NCI-H2107 (cell line): ENCODE measurements around the gene ERBIN.
A peak's percentile ranks its signal among the peaks of the same experiment; 100 is the strongest.
"Not testable (repeated sequence)": the region's sequence is repeated elsewhere in the genome, so short reads cannot be mapped to it uniquely, and the experiment has no call there.

ENCODE experiments used
- DNase-seq: peaks from one replicate; lab custom pipeline; 2025; lab: John Stamatoyannopoulos, UW

ERBIN gene

DNA sequence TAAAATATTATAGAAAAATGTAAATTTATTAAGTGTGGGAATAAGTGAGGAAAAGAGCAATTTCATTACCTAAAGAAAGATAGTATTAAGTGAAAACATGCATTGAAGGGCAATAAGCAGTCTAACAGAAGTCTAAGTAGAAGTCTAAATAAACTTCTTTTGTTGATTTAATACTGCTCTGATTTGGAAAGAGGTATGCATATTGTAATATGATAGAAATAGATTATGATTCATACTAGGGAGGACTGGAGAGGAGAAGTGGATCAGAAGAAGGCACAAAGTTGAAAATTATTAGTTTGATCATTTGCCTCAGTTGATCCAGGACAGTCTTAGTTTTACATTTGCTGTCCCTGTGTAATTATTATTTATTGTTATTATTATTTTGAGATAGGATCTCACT, 6.6 kb upstream of the ERBIN start:
- DNase-seq: no peak

DNA sequence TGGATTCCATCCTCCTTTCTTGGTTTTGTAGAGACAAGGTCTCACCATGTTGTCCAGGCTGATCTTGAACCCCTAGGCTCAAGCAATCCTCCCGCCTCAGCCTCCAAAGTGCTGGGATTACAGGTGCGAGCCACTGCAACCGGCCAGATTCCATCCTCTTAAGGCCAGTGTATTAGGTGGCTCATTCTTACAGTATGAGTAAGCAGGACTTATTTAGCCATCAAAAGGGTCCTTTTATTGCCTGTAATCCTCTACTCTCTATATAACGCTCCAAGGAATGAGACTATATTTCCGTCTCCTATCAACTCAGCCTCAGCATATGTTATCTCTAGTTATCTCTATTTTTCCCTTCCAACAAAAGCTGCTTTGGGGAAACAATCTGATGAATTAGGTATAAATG, 3.0 kb upstream of the ERBIN start:
- no peak for DNase-seq

DNA sequence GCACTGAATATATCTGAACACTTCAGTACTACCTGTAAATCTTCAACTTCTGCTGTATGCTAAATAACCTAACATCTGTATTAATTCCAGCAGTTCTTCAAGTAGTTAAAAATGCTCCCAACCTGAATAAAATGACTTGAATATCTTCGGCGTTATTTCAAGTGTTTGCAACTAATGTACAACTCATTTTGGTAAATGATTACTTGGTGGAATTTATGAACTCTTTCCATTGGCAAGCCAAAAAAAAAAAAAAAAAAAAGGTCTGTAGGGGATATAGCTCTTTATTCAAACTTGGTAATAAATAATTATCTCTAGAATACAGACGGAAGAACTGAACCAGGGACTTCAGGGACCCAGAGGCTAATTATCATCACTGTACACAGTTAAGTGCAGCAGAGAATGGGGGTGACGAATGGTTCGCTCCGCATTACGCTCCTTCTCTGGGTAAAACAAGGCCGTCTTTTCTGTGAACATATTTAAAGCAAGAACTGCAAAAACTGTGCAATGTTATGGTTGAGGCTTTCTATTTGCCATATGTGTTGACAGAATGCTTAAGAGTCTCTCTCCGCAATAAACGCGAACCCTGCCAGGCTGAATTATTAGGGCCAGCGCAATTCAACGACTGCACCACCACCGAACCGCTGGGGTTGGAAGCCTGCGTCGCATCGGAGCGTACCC, 1.9 kb upstream of the ERBIN start:
- peak; percentile 47 for DNase-seq

DNA sequence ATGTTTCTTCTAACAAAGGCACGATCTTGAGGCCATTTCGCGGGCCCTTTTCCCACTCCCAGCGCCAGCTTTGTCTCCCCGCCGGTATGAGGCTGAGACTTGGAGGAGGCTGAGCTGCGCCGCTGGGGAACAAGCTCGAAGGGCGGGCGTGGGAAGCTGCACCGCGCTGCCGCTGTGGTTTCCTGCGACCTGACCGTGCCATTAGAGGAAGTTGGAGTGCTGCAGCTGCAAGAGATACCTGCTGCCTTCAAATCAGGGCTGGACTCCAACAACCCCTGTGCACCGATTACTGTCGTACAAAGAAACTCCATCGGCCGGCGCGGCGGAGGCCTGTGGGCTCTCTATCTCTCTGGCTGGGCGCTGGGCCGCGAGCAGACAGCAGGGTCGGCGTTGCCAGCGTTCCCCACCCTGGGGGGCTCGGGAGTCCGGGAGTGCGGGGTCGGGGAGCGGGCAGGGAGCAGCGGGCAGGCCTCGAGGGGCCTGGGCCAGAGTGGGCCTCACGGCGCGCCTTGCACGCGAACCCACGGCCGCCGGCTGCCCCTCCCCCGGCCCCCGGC, 1.3 kb upstream of the ERBIN start:
- DNase-seq: peak; percentile 47

DNA sequence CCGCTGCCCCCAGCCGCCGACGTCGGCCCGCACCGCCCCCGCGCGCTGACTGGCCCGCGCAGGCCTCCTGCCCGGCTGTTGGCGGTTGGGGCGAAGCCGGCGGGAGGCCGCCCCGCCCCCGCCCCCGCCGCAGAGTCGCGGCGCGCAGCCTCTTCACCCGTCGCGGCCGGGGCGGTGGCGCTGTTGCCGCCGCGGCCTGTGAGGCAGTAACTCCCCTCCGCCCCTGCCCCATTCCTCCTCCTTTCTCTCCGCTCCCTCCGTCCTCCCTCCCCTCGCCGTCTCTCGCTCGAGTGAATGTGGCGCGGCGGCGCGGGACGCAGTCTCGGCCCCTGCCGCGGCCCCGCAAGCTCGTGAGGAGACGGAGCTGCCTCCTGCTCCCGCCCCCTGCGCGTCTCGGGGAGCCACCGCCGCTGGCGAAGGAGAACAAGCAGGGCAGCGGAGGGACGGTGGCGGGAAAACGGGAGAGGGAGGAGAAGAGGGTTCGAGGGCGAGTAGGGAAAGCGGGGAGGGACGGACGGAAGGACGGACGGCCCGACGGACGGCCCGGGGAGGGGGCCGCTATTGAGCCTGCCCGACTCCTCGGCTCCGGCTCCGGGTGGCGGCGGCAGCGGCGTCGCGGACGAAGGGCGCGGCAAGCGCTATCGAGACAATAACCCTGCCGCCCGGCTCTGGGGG, 637 bp upstream of the ERBIN start:
- peak; percentile 44 for DNase-seq

DNA sequence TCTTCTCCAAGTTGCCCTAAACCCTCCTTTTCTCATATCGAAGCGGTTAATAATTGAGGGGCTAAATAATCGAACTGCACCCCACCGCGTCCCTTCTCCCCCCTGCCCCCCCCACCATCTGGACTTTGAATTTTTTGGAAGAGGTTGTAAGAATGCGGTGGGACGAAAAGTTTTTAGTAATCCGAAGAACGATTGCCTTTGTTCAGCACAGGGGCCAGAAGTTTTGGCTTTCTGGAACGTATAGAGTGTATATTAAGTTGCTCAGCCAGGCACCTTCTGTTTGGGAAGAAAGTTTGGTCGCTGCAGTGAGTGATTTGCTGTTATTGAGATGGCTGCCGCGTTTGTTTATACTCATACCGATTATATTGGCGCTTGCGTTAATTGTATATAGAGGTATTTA, 518 bp downstream of the ERBIN start:
- no peak for DNase-seq

DNA sequence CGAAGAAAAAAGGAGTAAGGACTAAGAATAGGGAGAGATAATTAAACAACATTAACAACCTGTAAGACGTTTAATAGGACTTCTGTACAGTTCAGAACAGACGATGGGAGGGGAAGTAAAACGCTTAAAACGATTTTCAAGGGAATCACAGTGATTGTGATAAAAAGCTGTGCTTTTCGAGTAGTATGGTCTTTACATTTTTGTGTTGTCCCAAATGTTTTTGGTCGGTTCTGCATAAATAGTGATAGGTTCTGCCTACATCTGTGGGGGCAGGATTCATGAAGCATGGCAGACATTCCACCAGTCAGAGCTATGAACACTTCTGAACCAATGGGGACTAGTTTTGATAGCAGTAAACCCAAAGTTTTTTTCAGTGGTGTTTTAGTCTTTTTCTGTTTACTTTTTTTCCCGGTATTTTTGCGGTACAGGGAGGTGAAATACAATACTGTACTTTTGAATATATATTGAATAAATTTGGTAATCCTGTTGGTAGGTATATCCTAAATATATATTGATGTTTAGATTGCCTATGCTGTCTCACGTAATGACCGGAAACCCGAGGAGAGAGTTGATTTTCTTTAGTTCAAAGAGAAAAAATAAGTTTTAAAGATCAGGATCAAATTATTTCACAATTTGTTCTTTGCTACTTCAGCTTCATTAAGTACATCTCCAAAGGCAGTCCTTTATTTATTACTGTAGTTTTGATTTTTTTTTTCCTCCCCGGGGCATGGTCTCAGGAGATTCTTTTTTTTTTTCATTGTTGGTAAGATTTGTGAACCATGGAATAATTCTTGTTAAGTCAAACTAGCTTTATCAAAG, 1.3 kb downstream of the ERBIN start:
- DNase-seq: no peak

DNA sequence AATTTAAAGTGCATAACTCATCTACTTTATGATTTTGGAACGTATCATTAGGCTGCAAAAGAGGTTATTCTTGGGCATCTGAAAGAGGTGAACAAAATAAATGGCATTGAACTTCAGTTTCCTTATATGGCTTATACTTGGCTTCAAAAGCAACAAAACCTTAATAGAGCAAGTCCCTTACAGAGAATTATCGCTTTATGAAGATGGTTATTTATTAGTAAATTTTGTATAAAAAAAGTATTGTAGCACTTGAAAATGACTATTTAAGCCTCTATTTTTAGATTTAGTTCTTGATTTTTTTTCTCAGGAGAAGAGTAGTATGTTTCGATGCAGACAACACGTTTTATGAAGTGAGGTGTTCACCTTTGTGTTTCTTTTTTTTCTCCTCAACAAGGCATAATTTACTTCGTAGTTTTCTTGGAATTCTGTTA, 2.0 kb downstream of the ERBIN start:
- DNase-seq: no peak

DNA sequence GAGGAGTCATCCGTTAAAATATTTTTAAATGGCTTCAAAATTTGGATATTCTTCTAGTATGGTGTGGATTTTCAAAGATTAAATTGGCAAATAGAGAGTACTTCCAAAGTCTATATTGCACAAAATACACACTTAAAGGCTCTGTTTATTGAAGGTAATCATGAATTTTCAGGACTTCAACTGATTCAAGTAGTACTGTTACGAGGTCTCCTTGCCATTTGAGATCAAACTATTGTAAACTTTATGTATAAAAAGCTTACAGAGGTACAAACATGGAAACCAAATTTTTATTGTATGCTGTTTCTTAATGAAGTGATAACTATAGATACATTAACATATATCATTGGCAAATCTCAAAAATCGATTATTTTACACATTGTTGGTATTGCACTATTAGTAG, 2.5 kb downstream of the ERBIN start:
- no peak for DNase-seq

DNA sequence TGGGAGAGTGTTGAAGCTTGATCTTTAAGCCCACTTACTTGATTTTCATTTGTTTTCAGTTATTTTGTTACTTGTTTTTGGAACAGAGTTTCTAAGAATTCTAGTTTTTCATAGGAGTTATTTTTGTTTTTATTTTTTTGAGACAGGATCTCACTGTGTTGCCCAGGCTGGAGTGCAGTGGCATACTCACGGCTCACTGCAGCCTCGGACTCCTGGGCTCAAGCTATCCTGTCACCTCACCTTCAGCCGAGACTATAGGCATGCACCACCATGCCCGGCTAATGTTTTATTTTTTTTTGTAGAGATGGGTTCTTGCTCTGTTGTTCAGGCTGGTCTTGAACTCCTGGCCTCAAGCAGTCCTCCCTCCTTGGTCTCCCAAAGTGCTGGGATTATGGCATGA, 6.3 kb downstream of the ERBIN start:
- DNase-seq: no peak

DNA sequence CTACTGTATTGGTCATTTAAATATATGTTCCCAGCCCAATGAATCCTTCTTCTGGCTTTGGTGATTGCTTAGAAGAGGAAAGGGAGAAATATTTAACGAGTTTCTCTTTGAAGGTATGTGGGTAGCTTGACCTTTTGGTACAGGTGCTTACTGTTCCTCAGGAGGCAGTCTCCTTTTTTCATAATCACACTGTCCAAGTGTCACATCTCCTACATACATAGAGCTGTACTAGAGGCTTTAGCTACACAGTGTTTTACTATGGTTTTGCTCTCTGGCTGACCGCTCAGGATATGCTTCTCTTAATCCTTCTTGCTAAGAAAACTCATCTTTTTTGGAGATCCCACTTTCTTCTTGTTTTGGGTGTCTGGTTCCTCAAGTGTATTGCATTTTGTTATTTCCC, 6.9 kb downstream of the ERBIN start:
- DNase-seq: no peak

DNA sequence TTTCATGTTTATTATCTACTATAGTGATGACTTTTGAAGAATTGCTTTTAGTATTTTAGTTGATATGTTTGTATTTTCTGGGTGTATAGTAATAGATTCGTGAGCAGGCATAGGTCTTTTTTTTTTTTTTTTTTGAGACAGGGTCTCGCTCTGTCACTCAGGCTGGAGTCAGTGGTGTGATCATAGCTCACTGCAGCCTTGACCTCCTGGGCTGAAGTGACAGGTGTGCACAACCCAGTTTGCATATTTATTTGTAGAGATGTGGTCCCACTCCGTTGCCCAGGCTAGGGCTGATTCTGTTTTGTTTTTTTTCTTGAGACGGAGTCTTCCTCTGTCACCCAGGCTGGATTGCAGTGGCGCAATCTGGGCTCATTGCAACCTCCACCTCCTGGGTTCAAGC, 11.9 kb downstream of the ERBIN start:
- DNase-seq: no peak

DNA sequence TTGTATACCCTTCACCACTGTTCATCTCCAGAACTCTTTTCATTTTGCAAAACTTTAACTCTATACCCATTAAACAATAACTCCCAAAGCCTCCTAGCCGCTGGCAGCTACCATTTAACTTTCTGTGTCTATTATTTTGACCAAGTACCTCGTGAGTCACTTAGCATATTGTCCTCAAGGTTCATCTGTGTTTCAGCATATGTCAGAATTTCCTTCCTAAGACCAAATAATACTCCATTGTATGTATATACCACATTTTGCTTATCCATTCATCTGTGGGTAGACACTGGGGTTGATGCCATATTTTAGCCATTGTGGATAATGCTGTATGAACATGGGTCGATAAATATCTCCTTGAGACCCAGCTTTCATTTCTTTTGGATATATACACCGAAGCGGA, 17.4 kb downstream of the ERBIN start:
- no peak for DNase-seq

DNA sequence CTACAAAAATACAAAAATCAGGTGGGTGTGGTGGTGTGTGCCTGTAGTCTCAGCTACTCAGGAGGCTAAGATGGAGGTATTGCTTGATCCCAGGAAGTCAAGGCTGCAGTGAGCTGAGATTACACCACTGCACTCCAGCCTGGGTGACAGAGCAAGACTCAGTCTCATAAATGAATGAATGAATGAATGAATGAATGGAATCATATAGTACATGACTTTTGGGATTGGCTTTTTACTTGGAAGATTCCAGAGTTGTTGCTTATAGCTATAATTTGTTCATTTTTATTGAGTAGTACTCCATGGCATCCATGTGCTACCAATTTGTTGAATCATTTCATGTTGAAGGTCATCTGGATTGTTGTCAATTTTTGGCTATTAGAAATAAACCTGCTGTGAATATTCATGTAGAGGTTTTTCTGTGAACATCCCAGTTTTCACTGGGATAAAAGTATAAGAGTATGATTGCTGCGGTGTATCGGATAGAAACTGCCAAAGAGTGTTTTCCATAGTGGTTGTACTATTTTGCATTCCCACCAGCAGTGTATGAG, 19.9 kb downstream of the ERBIN start:
- DNase-seq: no peak

DNA sequence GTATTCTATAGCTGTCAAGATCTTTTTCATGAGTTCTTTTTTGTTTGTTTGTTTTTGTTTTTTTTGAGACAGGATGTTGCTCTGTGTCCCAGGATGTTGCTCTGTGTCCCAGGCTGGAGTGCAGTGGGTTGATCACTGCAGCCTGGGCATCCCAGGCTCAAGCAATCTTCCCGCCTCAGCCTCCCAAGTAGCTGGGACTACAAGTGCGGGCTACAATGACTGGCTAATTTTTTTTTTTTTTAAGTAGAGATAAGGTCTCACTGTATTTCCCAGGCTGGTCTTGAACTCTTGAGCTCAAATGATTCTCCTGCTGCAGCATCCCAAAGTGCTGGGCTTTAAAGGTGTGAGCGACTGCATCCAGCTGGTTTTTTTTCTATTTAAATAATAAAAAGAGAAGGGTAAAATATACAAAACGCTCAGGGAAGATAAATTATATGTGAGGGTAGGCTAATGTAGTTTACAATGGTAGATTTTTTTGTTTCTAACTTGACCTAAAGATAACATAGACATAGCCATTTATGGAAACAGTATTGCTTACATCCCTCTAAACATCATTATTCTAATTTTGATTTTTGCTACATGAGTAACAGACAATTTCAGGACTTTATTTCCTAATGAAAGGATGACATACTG, 21.9 kb downstream of the ERBIN start:
- DNase-seq: no peak

DNA sequence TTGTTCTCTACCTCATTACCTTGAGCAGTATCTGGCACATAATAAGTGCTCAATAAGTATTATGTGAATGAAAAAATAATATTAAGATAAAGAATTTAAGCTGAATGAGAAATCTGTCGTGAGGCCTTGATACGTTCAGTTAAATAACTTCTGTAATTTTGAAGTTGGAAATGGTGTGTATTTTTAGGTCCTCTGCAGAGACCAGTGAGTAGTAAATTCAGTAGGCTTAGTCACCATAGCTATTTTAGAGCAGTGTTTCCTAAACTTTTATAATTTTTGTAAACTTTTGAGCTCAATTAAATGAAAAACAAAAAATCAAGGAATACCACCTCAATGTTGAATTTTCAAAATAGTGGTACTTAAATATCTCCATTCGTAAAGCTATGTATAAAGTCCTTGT, 25.0 kb downstream of the ERBIN start:
- DNase-seq: no peak

DNA sequence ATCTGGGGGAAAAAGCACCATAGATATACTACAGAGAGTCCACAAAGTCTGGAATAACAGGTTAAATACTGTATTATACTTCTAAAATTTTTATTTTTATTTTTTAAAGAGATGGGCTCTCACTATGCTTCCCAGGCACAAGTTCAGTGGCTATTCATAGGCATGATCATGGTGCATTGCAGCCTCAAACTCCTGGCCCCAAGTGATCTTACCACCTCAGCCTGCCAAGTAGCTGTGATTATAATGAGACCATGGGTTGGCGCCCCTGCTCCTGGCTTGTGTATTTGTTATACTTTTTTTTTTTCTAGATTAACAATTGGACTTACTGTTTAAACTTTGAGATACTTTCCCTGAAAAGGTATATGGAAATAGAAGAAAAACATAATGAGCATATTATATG, 25.9 kb downstream of the ERBIN start:
- DNase-seq: no peak

DNA sequence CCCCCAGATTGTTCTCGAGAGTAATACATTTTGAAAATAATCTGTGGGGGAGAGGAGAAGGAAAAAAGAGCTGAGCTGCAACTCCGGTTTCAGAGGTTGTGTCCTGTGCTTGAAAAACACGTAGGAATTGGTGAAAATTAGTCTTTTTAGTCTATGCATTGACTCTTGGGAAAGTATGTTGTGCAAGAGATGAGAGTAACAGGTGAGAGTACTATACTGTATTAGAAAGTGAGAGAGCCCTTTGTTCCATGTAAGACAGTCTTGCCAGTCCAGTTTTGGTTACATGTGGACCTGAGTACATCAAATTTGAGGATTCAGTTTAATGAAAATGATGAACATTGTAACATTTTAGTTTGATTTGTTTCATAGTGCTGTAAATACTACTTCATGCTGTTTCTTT, 27.8 kb downstream of the ERBIN start:
- DNase-seq: no peak

DNA sequence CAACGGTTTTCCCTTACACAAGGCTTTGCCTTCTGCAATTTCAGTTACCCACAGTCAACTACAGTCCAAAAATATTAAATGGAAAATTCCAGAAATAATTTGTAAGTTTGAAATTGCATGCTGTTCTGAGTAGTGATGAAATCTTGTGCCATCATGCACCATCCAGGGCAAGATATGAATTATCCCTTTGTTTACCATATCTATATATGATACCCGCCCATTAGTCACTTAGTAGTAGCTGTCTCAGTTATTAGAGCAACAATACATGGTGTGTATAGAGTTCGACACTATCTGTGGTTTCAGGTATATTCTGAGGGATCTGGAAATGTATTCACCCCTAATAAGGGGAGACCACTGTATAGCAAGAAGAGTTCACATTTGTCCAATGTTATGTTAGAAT, 29.4 kb downstream of the ERBIN start:
- DNase-seq: no peak

DNA sequence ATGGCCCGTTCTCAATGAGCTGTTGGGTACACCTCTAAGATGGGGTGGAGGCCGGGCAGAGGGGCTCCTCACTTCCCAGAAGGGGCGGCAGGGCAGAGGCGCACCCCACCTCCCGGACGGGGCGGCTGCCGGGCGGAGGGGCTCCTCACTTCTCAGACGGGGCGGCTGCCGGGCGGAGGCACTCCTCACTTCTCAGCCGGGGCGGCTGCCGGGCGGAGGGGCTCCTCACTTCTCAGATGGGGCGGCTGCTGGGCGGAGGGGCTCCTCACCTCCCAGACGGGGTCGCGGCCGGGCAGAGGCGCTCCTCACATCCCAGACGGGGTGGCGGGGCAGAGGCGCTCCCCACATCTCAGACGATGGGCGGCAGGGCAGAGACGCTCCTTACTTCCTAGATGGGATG, 31.3 kb downstream of the ERBIN start:
- not testable (repeated sequence) for DNase-seq

DNA sequence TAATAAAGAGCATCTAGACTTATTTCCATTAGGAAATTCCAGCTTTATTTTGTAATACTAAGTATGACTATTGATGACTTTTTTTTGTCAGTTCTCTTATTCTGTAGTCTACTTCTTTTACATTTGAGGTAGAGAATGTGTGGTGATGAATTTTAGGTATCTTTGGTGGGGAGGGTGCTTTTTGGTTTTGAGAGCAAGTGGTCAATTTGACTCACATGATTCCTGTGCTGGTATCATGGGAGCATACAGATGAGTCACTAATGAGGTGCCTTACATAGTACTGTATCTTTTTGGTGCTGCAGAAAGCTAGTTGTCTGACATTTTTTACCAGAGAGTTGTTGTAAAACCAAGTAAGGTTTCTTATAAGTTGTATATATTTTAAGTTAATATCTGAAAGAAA, 35.3 kb downstream of the ERBIN start:
- DNase-seq: no peak
